Measurements from ENCODE around the gene ABI3BP. TPM values are rescaled to one million over a fixed set of nuclear protein-coding genes. Genes with fewer than 3 reads are reported as not detected.

The ABI3BP gene
- total RNA-seq, 1 experiment from 2014 or later, result 5.2 TPM

DNA sequence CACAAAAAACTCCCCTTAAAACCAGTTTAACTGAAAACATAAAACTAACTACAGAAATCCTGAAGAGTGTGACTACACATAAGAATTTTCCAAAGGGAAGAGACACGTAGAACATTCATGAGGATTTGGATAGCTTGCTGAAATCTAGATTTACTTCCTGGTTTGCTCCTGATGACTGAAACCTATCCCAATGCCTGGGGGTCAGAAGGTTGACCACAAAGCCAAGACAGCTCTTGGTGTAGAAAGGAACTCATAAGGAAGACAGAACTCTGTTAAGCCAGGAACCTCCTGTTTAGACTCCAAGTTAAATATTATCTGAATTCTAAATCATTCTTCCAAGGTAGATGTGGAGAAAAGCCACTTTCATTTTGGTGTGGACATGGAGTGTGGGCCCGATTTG is 191.1 kb downstream of the ABI3BP start:
- H3K27me3 Mint-ChIP-seq (ENCODE audit: unreplicated experiment), result no peaks in the 10 kb centered on the region
- no peak for TF ChIP-seq CTCF (IDR thresholded peaks at IDR 0.05; ENCODE audit: unreplicated experiment)
- peak; percentile 56 for DNase-seq
- intact Hi-C loops (cut with micrococcal nuclease; ENCODE audit: unreplicated experiment), result no loop called here
- no peaks in the 10 kb centered on the region for H3K4me1 Mint-ChIP-seq (ENCODE audit: low read depth, unreplicated experiment)
- no peak overlapping the region for H3K27ac Mint-ChIP-seq (ENCODE audit: unreplicated experiment)
- CTCF ChIA-PET, result interaction anchor here (0.7 kb wide), 1 partner anchor 13 kb away, joined by 3 read pairs; no protein-coding TSS in a partner anchor
- H3K36me3 Mint-ChIP-seq (ENCODE audit: insufficient read depth, unreplicated experiment), result no peaks in the 10 kb centered on the region
- H3K4me3 Mint-ChIP-seq (ENCODE audit: low read depth, unreplicated experiment), result no peak overlapping the region
- H3K9me3 Mint-ChIP-seq (ENCODE audit: low read depth, unreplicated experiment), result peaks cover 3% of the 10 kb centered on the region
- no TSS peak for BruUV-seq (replicated peaks)

DNA sequence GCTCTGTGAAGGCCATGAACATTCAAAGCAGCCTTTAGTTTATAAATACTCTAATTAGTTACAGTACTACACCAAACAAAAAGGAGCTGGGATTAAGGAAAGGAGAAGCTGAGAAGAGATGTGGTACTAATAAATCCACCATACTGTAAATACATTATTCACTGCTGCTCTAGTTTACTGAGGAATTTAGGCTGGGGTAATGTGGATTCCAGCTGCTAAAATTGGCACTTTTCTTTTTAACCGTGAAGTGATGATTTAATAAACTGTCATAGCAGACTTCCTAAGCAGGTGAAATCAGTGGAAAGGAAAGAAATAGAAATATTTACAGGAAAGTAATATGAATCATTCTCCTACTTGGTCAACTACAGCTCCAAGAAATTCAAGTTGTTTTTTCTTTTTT is 195.2 kb downstream of the ABI3BP start:
- H3K36me3 Mint-ChIP-seq (ENCODE audit: insufficient read depth, unreplicated experiment), result no peaks in the 10 kb centered on the region

GRCh38 chr3:100796556-100796955 is 196.7 kb downstream of the ABI3BP start:
- BruUV-seq (replicated peaks), result no TSS peak
- CTCF ChIA-PET, result interaction anchor here (0.8 to 1.7 kb wide), 6 partner anchors 11 to 399 kb away, joined by 3 to 11 read pairs (median 6); no protein-coding TSS in a partner anchor
- H3K27me3 Mint-ChIP-seq (ENCODE audit: unreplicated experiment), result no peaks in the 10 kb centered on the region
- no peak overlapping the region for H3K4me3 Mint-ChIP-seq (ENCODE audit: low read depth, unreplicated experiment)
- no peaks in the 10 kb centered on the region for H3K36me3 Mint-ChIP-seq (ENCODE audit: insufficient read depth, unreplicated experiment)
- no peak overlapping the region for H3K27ac Mint-ChIP-seq (ENCODE audit: unreplicated experiment)
- no peaks in the 10 kb centered on the region for H3K9me3 Mint-ChIP-seq (ENCODE audit: low read depth, unreplicated experiment)
- no peak for DNase-seq
- no peaks in the 10 kb centered on the region for H3K4me1 Mint-ChIP-seq (ENCODE audit: low read depth, unreplicated experiment)
- peak; percentile 22 for TF ChIP-seq CTCF (IDR thresholded peaks at IDR 0.05; ENCODE audit: unreplicated experiment)
- intact Hi-C loops (cut with micrococcal nuclease; ENCODE audit: unreplicated experiment), result loop anchor here (5.0 kb wide), 1 partner anchor 479 kb away; no protein-coding TSS in a partner anchor

More for the DNA sequence above, 195.2 kb downstream of the ABI3BP start:
- no peak for DNase-seq
- CTCF ChIA-PET, result interaction anchor here (1.7 kb wide), 1 partner anchor 37 kb away, joined by 5 read pairs; no protein-coding TSS in a partner anchor
- Mint-ChIP-seq H3K27ac (ENCODE audit: unreplicated experiment) (no peak overlapping the region), H3K9me3 (ENCODE audit: low read depth, unreplicated experiment) (no peaks in the 10 kb centered on the region), H3K27me3 (ENCODE audit: unreplicated experiment) (no peaks in the 10 kb centered on the region), H3K4me3 (ENCODE audit: low read depth, unreplicated experiment) (no peak overlapping the region), H3K4me1 (ENCODE audit: low read depth, unreplicated experiment) (no peaks in the 10 kb centered on the region)
- intact Hi-C loops (cut with micrococcal nuclease; ENCODE audit: unreplicated experiment), result loop anchor here (5.0 kb wide), 1 partner anchor 481 kb away; no protein-coding TSS in a partner anchor
- TF ChIP-seq CTCF (IDR thresholded peaks at IDR 0.05; ENCODE audit: unreplicated experiment), result no peak
- no TSS peak for BruUV-seq (replicated peaks)

- no peaks in the 10 kb centered on the region for H3K36me3 Mint-ChIP-seq (ENCODE audit: insufficient read depth, unreplicated experiment)
- CTCF ChIA-PET, result no interaction called here
- H3K9me3 Mint-ChIP-seq (ENCODE audit: low read depth, unreplicated experiment), result peaks cover 2% of the 10 kb centered on the region
- no peak for DNase-seq
- H3K4me3 Mint-ChIP-seq (ENCODE audit: low read depth, unreplicated experiment), result no peak overlapping the region
- no peak overlapping the region for H3K27ac Mint-ChIP-seq (ENCODE audit: unreplicated experiment)
- no peaks in the 10 kb centered on the region for H3K27me3 Mint-ChIP-seq (ENCODE audit: unreplicated experiment)
- intact Hi-C loops (cut with micrococcal nuclease; ENCODE audit: unreplicated experiment), result no loop called here
- no TSS peak for BruUV-seq (replicated peaks)
- no peaks in the 10 kb centered on the region for H3K4me1 Mint-ChIP-seq (ENCODE audit: low read depth, unreplicated experiment)
- no peak for TF ChIP-seq CTCF (IDR thresholded peaks at IDR 0.05; ENCODE audit: unreplicated experiment)
Measured at GRCh38 chr3:100789579-100789978, 203.6 kb downstream of the ABI3BP start.

Data from Calu3 (cell line).